ENCODE results near the gene CELA1.

CELA1 gene

GRCh38 chr12:51346581-51346980 lies at the start of gene CELA1:
Gene CELA1, minus strand, starts transcription at chr12:51346679. Its CDS starts 41 bp downstream, at chr12:51346638.
- FAIRE-seq = no peak
- no peak for TF ChIP-seq CTCF (IDR thresholded peaks at IDR 0.05; ENCODE audit: insufficient read depth, missing control alignments)
- no peak for DNase-seq (ENCODE audit: insufficient read length, low spot score)

- TF ChIP-seq CTCF (IDR thresholded peaks at IDR 0.05; ENCODE audit: insufficient read depth, missing control alignments) = no peak
- FAIRE-seq = no peak
- no peak for DNase-seq (ENCODE audit: insufficient read length, low spot score)
Measured at GRCh38 chr12:51395283-51396230, 49.1 kb upstream of the CELA1 start.

GRCh38 chr12:51393676-51394545 lies 47.4 kb upstream of the CELA1 start:
- no peak for TF ChIP-seq CTCF (IDR thresholded peaks at IDR 0.05; ENCODE audit: insufficient read depth, missing control alignments)
- FAIRE-seq = no peak
- no peak for DNase-seq (ENCODE audit: insufficient read length, low spot score)

GRCh38 chr12:51392556-51393237 lies 46.2 kb upstream of the CELA1 start:
- no peak for TF ChIP-seq CTCF (IDR thresholded peaks at IDR 0.05; ENCODE audit: insufficient read depth, missing control alignments)
- no peak for DNase-seq (ENCODE audit: insufficient read length, low spot score)
- FAIRE-seq = no peak

GRCh38 chr12:51391283-51392123 lies 45.0 kb upstream of the CELA1 start, which contains the start of gene GALNT6:
Gene GALNT6, minus strand, starts transcription at chr12:51391406. Its CDS starts 11,625 bp downstream, at chr12:51379781.
- TF ChIP-seq CTCF (IDR thresholded peaks at IDR 0.05; ENCODE audit: insufficient read depth, missing control alignments) = no peak
- DNase-seq (ENCODE audit: insufficient read length, low spot score) = no peak
- FAIRE-seq = no peak

- DNase-seq (ENCODE audit: insufficient read length, low spot score) (no peak), FAIRE-seq (no peak)
- no peak for TF ChIP-seq CTCF (IDR thresholded peaks at IDR 0.05; ENCODE audit: insufficient read depth, missing control alignments)
Measured at GRCh38 chr12:51390891-51391282, 44.4 kb upstream of the CELA1 start.

Measured in D721Med (cell line).